ENCODE results near the gene CDH2. TPM values are rescaled to one million over a fixed set of nuclear protein-coding genes. Genes with fewer than 3 reads are reported as not detected.

CDH2 gene
- total RNA-seq, 1 experiment from 2014 or later, result 36.2 TPM

DNA sequence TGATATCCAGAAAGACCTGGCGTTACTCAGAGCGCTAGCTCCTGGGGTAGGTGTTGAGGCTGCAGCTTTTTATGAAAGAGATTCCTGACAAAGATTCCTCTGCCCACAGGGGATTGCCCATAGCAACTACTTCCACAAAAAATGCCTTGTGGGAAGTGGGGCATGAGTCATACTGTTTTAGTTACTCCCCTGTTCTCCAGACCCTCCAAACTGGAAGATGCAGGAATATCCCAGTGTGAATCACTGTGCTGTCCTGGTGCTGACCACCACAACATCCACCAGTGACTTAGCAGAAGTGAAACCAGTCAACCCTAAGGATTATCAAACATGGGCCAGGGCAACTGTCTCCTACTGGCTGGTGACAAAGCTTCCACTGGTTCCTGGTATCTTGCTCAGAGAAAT lies 61.8 kb downstream of the CDH2 start:
- H3K14ac ChIP-seq (ENCODE audit: insufficient read depth, low read length), result no peak overlapping the region
- Mint-ChIP-seq H3K9me3 (no peaks in the 10 kb centered on the region; a peak in 1 of 5 replicates), H3K36me3 (ENCODE audit: insufficient read depth in 1 of 3, low read depth in 3 of 3) (no peaks in the 10 kb centered on the region; a peak in 1 of 7 replicates), H3K4me3 (no peak overlapping the region), H3K27me3 (ENCODE audit: low read depth) (no peaks in the 10 kb centered on the region), H3K27ac (no peak overlapping the region), H3K4me1 (peaks cover 17 to 26% of the 10 kb centered on the region in 2 experiments)
- H3K4ac ChIP-seq (ENCODE audit: low read depth, low read length), result no peak overlapping the region
- no peak overlapping the region for H2BK120ac ChIP-seq (ENCODE audit: low read depth, low read length, poor library complexity, severe bottlenecking)
- WGBS (ENCODE audit: extremely low coverage, insufficient read length, low lambda C conversion rate), result no CpG with 5 or more reads among the region's 2 CpGs
- no peaks in the 10 kb centered on the region for H3K27me3 ChIP-seq (ENCODE audit: insufficient read depth, low read length)
- no peak overlapping the region for H4K8ac ChIP-seq (replicated peaks; ENCODE audit: insufficient read length, low read depth, low read length)
- no peak overlapping the region for H2AK5ac ChIP-seq (ENCODE audit: insufficient read length, low read length)
- no peak overlapping the region for H2AFZ ChIP-seq (ENCODE audit: low read length)
- no peak overlapping the region for H3K23ac ChIP-seq (ENCODE audit: insufficient read length, low read depth, low read length)
- TF ChIP-seq, protein P1, sequence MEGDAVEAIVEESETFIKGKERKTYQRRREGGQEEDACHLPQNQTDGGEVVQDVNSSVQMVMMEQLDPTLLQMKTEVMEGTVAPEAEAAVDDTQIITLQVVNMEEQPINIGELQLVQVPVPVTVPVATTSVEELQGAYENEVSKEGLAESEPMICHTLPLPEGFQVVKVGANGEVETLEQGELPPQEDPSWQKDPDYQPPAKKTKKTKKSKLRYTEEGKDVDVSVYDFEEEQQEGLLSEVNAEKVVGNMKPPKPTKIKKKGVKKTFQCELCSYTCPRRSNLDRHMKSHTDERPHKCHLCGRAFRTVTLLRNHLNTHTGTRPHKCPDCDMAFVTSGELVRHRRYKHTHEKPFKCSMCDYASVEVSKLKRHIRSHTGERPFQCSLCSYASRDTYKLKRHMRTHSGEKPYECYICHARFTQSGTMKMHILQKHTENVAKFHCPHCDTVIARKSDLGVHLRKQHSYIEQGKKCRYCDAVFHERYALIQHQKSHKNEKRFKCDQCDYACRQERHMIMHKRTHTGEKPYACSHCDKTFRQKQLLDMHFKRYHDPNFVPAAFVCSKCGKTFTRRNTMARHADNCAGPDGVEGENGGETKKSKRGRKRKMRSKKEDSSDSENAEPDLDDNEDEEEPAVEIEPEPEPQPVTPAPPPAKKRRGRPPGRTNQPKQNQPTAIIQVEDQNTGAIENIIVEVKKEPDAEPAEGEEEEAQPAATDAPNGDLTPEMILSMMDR (conservative IDR thresholded peaks at IDR 0.05), result no peak
- peaks cover 9% of the 10 kb centered on the region; the same call in 1 of the 2 replicates for H3K4me1 ChIP-seq (ENCODE audit: insufficient read depth, low read length)
- no peaks in the 10 kb centered on the region for H3K23me2 ChIP-seq (ENCODE audit: insufficient read length, low read depth, low read length, poor library complexity, severe bottlenecking)
- no peaks in the 10 kb centered on the region for H3K9me3 ChIP-seq (ENCODE audit: control insufficient read depth, low read depth, low read length)
- H4K91ac ChIP-seq (ENCODE audit: insufficient read length, low read depth, low read length), result no peak overlapping the region
- no peak overlapping the region for H3K9ac ChIP-seq (ENCODE audit: extremely low read depth, insufficient read length, low read length)
- H2BK15ac ChIP-seq (ENCODE audit: low read depth, low read length), result no peak overlapping the region
- H3T11ph ChIP-seq (ENCODE audit: low read length), result no peak overlapping the region
- no peak overlapping the region for H2BK12ac ChIP-seq (ENCODE audit: insufficient read length, low read depth, low read length)
- no peaks in the 10 kb centered on the region for H3K79me1 ChIP-seq (ENCODE audit: insufficient read depth, low read depth, low read length, poor library complexity, severe bottlenecking)
- no peak overlapping the region for H3K4me2 ChIP-seq (ENCODE audit: insufficient read depth, insufficient read length, low read length)
- H3K27ac ChIP-seq (ENCODE audit: insufficient read length, low read depth, low read length), result no peak overlapping the region
- H3K79me2 ChIP-seq (ENCODE audit: insufficient read depth, low read length), result no peaks in the 10 kb centered on the region; the same call in 1 of the 2 replicates
- no peak overlapping the region for H4K5ac ChIP-seq (ENCODE audit: insufficient read length, low read depth, low read length)
- no peak overlapping the region for H3K18ac ChIP-seq (ENCODE audit: insufficient read length, low read depth, low read length)
- DNase-seq, result no peak
- H4K20me1 ChIP-seq (ENCODE audit: control insufficient read depth, insufficient read depth, insufficient read length), result no peaks in the 10 kb centered on the region
- no peak overlapping the region for H2BK20ac ChIP-seq (ENCODE audit: low read depth, low read length, poor library complexity, severe bottlenecking)
- no peak overlapping the region for H3K56ac ChIP-seq (ENCODE audit: insufficient read length, low read depth, low read length)
- H2BK5ac ChIP-seq (ENCODE audit: insufficient read length, low read length), result no peak overlapping the region
